Right atrium auricular region (tissue), 2 donors: ENCODE results near the gene SPG11. TPM values are rescaled to one million over a fixed set of nuclear protein-coding genes. Genes with fewer than 3 reads are reported as not detected.
"Not testable (repeated sequence)": the region's sequence is repeated elsewhere in the genome, so short reads cannot be mapped to it uniquely, and the experiment has no call there.

Experiments
- DNase-seq: peaks from one replicate; pipeline ENCODE4 v3.0.0-alpha.2; 2019; ENCODE audit warnings: low spot score
- H3K27ac ChIP-seq, 2 donors: fragments of 200-600 bp; sonication (generic); 1 replicate in 1 of 2; 2 replicates in 1 of 2; pipeline ENCODE4 v1.5.1; 2016 to 2019
- H3K27me3 ChIP-seq, 2 donors: fragments of 200-600 bp; sonication (generic); one replicate each; pipeline versions ENCODE4 v1.5.1 to v1.6.0; 2017 to 2019
- H3K36me3 ChIP-seq: fragments of 200-600 bp; sonication (generic); one replicate; pipeline ENCODE4 v1.5.1; 2016
- H3K4me1 ChIP-seq, 2 donors: fragments of 200-600 bp; sonication (generic); one replicate each; pipeline versions ENCODE4 v1.5.1 to v1.6.0; 2017 to 2019
- H3K4me3 ChIP-seq, 2 donors: fragments of 200-600 bp; sonication (generic); 1 replicate in 1 of 2; 2 replicates in 1 of 2; pipeline ENCODE4 v1.5.1; 2017 to 2019; ENCODE audit warnings: mild to moderate bottlenecking in 1 of 2, moderate library complexity in 1 of 2
- H3K9me3 ChIP-seq, 2 donors: fragments of 200-600 bp; sonication (generic); one replicate each; pipeline ENCODE4 v1.5.1; 2019
- CTCF ChIP-seq, 2 donors: fragments of 200-600 bp; sonication (generic); IDR thresholded peaks; one replicate each; pipeline ENCODE4 v1.5.1; 2019; ENCODE audit warnings: antibody characterized with exemption in 2 of 2
- total RNA-seq, 2 donors: library from RNA; depleted of rRNA; stranded (reverse); fragments of >200 nt; gene quantifications; one replicate each; pipeline ENCODE4 v1.1.0, GENCODE V29; 2016

SPG11 gene
- total RNA-seq, 2 donors from 2014 or later, result 34.2 to 40.1 TPM

DNA sequence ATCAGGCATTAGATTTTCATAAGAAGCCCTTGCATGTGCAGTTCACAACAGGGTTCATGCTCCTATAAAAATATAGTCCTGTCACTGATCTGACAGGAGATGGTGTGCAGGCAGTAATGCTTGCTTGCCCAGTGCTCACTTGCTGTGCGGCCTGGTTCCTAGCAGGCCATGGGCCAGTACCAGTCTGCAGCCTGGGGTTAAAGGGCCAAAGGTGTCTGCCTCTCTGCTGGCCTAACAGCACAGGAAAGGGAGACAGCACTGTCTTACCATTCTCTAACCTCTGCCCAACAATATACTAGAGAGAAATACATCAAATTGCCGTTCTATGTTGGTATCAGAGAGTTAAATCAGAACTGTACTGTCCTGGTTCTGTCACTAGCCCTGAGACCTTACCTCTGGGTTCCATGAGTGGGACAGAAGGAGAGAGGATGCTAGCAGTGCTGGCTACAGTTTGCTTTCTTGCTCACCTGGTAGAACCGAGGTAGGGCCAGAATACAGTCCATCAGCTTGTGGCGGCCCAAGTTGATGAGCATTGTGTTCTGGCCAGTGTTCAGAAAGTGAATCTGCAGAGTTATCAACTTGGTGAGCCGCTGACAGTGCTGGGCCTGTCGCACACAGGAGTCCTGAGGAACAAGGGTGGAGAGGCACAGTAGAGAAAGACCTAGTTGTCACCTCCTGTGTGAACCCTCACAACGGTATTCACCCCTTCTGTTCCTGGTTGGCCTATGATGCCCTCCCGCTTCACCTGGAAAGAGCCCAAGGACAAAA lies 97.9 kb downstream of the SPG11 start:
- Histone ChIP-seq H3K27ac (no peak overlapping the region), H3K4me3 (no peak overlapping the region), H3K9me3 (peaks cover 0 to 6% of the 10 kb centered on the region in 2 donors), H3K36me3 (peaks cover 78% of the 10 kb centered on the region), H3K27me3 (no peaks in the 10 kb centered on the region), H3K4me1 (no peaks in the 10 kb centered on the region)
- no peak for TF ChIP-seq CTCF (IDR thresholded peaks at IDR 0.05)
- DNase-seq, result no peak

DNA sequence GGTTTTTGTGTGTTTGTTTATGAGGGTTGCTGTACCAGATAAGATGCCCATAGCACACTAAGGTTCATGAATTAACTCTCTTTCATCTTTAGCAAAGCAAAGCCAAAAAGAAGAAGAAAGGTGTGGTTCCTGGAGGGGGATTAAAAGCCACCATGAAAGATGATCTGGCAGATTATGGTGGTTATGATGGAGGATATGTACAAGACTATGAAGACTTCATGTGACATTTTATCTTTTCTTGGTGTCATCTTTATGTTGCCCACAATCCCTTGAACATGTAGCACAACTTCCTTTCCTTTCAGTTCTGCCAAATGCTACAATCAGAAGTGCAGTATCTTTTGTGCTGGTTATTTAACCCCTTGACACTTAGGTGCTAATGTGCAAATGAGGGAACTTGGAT lies 102.5 kb downstream of the SPG11 start:
- H3K36me3 ChIP-seq, result peaks cover 96% of the 10 kb centered on the region
- H3K4me1 ChIP-seq, H3K27me3 ChIP-seq, H3K27ac ChIP-seq, H3K9me3 ChIP-seq, DNase-seq, H3K4me3 ChIP-seq: not testable (repeated sequence)

GRCh38 chr15:44554934-44555723 lies 108.3 kb downstream of the SPG11 start:
- Histone ChIP-seq H3K4me3 (no peak overlapping the region), H3K4me1 (peaks cover 0 to 21% of the 10 kb centered on the region in 2 donors), H3K27ac (peak overlapping the region in 1 of 2 donors; percentile 41), H3K27me3 (no peaks in the 10 kb centered on the region), H3K36me3 (peaks cover 77% of the 10 kb centered on the region), H3K9me3 (no peaks in the 10 kb centered on the region)
- no peak for TF ChIP-seq CTCF (IDR thresholded peaks at IDR 0.05)
- peak; percentile 16 for DNase-seq

GRCh38 chr15:44550734-44551133 lies 112.7 kb downstream of the SPG11 start:
- Histone ChIP-seq H3K27me3 (no peaks in the 10 kb centered on the region), H3K9me3 (no peaks in the 10 kb centered on the region), H3K4me1 (peaks cover 0 to 22% of the 10 kb centered on the region in 2 donors), H3K4me3 (no peak overlapping the region), H3K27ac (no peak overlapping the region), H3K36me3 (peaks cover 35% of the 10 kb centered on the region)
- no peak for DNase-seq
- no peak for TF ChIP-seq CTCF (IDR thresholded peaks at IDR 0.05)

DNA sequence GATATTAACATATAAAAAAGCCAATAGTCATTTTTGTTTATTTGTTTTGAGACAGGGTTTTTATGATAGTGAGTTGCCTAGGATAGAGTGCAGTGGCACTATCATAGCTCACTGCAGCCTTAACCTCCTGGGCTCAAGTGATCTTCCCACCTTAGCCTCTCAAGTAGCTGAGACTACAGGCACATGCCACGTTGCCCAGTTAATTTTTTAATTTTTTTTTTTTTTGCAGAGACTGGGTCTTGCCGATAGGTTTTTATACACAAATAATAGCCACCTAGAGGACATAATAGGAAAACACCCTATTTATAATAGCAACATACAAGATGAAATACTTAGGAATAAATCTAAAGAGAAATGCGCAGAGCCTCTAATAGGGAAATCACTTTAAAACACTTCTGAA lies 113.2 kb downstream of the SPG11 start:
- peak; percentile 21 to 48 for TF ChIP-seq CTCF (IDR thresholded peaks at IDR 0.05)
- DNase-seq, result no peak
- Histone ChIP-seq H3K4me1 (peaks cover 0 to 20% of the 10 kb centered on the region in 2 donors), H3K36me3 (peaks cover 30% of the 10 kb centered on the region), H3K4me3 (no peak overlapping the region), H3K27me3 (no peaks in the 10 kb centered on the region), H3K9me3 (no peaks in the 10 kb centered on the region), H3K27ac (no peak overlapping the region)

GRCh38 chr15:44549152-44549551 lies 114.3 kb downstream of the SPG11 start:
- not testable (repeated sequence) for H3K27ac ChIP-seq, H3K27me3 ChIP-seq, DNase-seq, H3K4me3 ChIP-seq, H3K9me3 ChIP-seq
- peaks cover 23% of the 10 kb centered on the region for H3K36me3 ChIP-seq
- H3K4me1 ChIP-seq, result peaks cover 0 to 16% of the 10 kb centered on the region in 2 donors
